Muscle layer of colon (tissue), 2 donors: ENCODE measurements around the gene PSORS1C2.

Experiments used
- H3K27ac ChIP-seq: one replicate; pipeline ENCODE4 v1.7.0; 2013; ENCODE audit warnings: low read depth, mild to moderate bottlenecking, low read length, moderate library complexity
- H3K27me3 ChIP-seq, 2 donors: one replicate each; pipeline ENCODE4 v1.7.0; 2013; ENCODE audit warnings: low read length in 2 of 2, mild to moderate bottlenecking in 2 of 2; ENCODE audit not compliant: insufficient read depth in 2 of 2, control insufficient read depth in 1 of 2
- H3K36me3 ChIP-seq: one replicate; pipeline ENCODE4 v1.7.0; 2013; ENCODE audit warnings: mild to moderate bottlenecking, low read length; ENCODE audit not compliant: insufficient read depth
- H3K4me1 ChIP-seq: one replicate; pipeline ENCODE4 v1.7.0; 2013; ENCODE audit warnings: mild to moderate bottlenecking, low read length; ENCODE audit not compliant: insufficient read depth
- H3K4me3 ChIP-seq, 2 donors: one replicate each; pipeline ENCODE4 v1.7.0; 2013; ENCODE audit warnings: low read length in 2 of 2, low read depth in 1 of 2, mild to moderate bottlenecking in 1 of 2, moderate library complexity in 1 of 2
- H3K9ac ChIP-seq: one replicate; pipeline ENCODE4 v1.7.0; 2013; ENCODE audit warnings: low read length
- H3K9me3 ChIP-seq: one replicate; pipeline ENCODE4 v1.7.0; 2013; ENCODE audit warnings: mild to moderate bottlenecking, low read length
- donor health status: abdominal sarcoma.
- donor health status: Adenocarcinoma of cecum.

PSORS1C2 gene

DNA sequence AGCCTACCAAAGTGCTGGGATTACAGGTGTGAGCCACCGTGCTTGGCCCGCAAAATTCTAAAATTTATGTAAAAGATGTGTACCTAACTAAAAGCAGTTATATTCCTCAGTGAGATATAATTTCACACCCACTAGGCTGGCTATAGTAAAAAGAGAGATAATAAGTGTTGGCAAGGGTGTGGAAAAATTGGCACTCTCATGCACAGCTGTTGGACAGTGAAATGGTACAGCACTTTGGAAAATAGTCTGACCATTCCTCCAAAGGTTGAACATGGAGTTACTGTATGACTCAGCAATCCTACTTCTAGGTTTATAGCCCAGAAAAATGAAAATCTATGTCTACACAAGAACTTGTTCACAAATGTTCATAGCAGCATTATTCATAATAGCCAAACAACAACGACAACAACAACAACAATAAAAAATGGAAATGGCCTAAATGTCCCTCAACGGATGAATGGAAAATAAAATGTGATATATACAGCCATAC lies 40.4 kb downstream of the PSORS1C2 start:
- H3K27ac ChIP-seq: no peak overlapping the region
- no peaks in the 10 kb centered on the region for H3K36me3 ChIP-seq
- no peaks in the 10 kb centered on the region for H3K4me1 ChIP-seq
- no peak overlapping the region for H3K4me3 ChIP-seq
- no peaks in the 10 kb centered on the region for H3K9me3 ChIP-seq
- H3K27me3 ChIP-seq: no peaks in the 10 kb centered on the region
- no peak overlapping the region for H3K9ac ChIP-seq

- no peak overlapping the region for H3K27ac ChIP-seq
- no peak overlapping the region for H3K4me3 ChIP-seq
- no peaks in the 10 kb centered on the region for H3K27me3 ChIP-seq
- H3K9me3 ChIP-seq: no peaks in the 10 kb centered on the region
- no peaks in the 10 kb centered on the region for H3K4me1 ChIP-seq
- H3K36me3 ChIP-seq: no peaks in the 10 kb centered on the region
- no peak overlapping the region for H3K9ac ChIP-seq
Measured at GRCh38 chr6:31096656-31097055, 42.2 kb downstream of the PSORS1C2 start.

- Histone ChIP-seq H3K27me3 (no peaks in the 10 kb centered on the region), H3K27ac (no peak overlapping the region), H3K9ac (no peak overlapping the region), H3K4me3 (no peak overlapping the region), H3K4me1 (no peaks in the 10 kb centered on the region), H3K36me3 (no peaks in the 10 kb centered on the region), H3K9me3 (no peaks in the 10 kb centered on the region)
Measured at GRCh38 chr6:31096215-31096614, 42.7 kb downstream of the PSORS1C2 start.

- Histone ChIP-seq H3K9ac (no peak overlapping the region), H3K4me3 (no peak overlapping the region), H3K36me3 (no peaks in the 10 kb centered on the region), H3K9me3 (no peaks in the 10 kb centered on the region), H3K27ac (no peak overlapping the region), H3K4me1 (no peaks in the 10 kb centered on the region), H3K27me3 (no peaks in the 10 kb centered on the region)
Measured at GRCh38 chr6:31094389-31094881, 44.4 kb downstream of the PSORS1C2 start.

DNA sequence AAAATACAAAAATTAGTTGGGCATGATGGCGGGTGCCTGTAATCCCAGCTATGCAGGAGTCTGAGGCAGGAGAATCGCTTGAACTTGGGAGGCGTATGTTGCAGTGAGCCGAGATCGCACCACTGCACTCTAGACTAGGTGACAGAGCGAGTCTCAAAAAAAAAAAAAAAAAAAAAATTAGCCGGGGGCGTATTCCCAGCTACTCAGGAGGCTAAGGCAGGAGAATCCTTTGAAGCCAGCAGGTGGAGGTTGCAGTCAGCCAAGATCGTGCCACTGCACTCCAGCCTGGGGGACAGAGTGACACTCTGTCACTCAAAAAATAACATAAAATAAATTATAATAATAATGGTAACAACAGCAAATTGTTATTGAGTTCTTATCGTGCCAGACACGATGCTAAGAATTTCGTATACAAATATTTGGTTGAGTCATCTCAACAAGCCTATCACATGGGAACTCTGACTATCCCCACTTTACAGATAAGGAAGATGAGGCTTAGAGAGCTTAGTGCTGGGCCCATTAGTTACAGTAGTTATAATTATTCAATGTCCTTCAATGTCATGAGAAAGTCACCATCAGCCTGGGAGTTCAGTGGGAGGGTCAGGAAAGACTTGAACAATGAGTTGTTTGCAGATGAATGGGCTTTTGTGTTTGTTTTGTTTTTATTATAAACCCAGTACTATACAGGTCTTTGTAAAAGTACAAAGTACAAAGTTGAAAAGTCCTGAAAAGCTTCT lies 45.9 kb downstream of the PSORS1C2 start:
- Histone ChIP-seq H3K4me3 (no peak overlapping the region), H3K9me3 (no peaks in the 10 kb centered on the region), H3K27me3 (no peaks in the 10 kb centered on the region), H3K36me3 (no peaks in the 10 kb centered on the region), H3K27ac (no peak overlapping the region), H3K9ac (no peak overlapping the region), H3K4me1 (no peaks in the 10 kb centered on the region)

- no peaks in the 10 kb centered on the region for H3K9me3 ChIP-seq
Measured at GRCh38 chr6:31092238-31092637, 46.6 kb downstream of the PSORS1C2 start.

GRCh38 chr6:31091680-31092079 lies 47.2 kb downstream of the PSORS1C2 start:
- H3K9me3 ChIP-seq: no peaks in the 10 kb centered on the region
- no peaks in the 10 kb centered on the region for H3K27me3 ChIP-seq
- no peaks in the 10 kb centered on the region for H3K36me3 ChIP-seq
- no peaks in the 10 kb centered on the region for H3K4me1 ChIP-seq
- no peak overlapping the region for H3K27ac ChIP-seq
- no peak overlapping the region for H3K4me3 ChIP-seq
- H3K9ac ChIP-seq: no peak overlapping the region

More at GRCh38 chr6:31092238-31092637, 46.6 kb downstream of the PSORS1C2 start:
- H3K27ac ChIP-seq: no peak overlapping the region
- H3K27me3 ChIP-seq: no peaks in the 10 kb centered on the region
- no peak overlapping the region for H3K9ac ChIP-seq
- no peak overlapping the region for H3K4me3 ChIP-seq
- H3K36me3 ChIP-seq: no peaks in the 10 kb centered on the region
- H3K4me1 ChIP-seq: no peaks in the 10 kb centered on the region

DNA sequence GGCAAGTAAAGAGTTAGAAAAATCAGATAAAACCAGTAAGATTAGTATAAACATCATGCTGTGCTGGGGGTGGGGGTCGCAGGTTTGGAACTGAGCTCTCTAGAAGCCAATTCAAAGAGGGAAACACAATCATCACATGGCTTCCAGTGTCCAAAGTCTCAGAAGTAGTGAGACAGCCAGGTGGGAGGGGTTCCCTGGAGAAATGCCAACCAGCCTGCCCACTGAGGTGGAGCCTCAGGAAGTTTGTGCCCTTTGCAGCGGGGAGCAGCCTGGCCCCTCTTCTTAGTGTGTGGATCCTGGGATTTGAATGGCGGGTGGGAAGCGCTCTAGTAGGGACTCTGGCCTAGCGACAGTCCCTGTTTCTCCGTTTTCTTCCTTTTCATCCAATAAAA lies 47.9 kb downstream of the PSORS1C2 start:
- Histone ChIP-seq H3K27ac (no peak overlapping the region), H3K4me3 (no peak overlapping the region), H3K36me3 (no peaks in the 10 kb centered on the region), H3K9me3 (no peaks in the 10 kb centered on the region), H3K27me3 (no peaks in the 10 kb centered on the region), H3K9ac (no peak overlapping the region), H3K4me1 (no peaks in the 10 kb centered on the region)

GRCh38 chr6:31090275-31090972 lies 48.4 kb downstream of the PSORS1C2 start:
- H3K9ac ChIP-seq: no peak overlapping the region
- H3K27me3 ChIP-seq: no peaks in the 10 kb centered on the region
- H3K4me3 ChIP-seq: no peak overlapping the region
- no peaks in the 10 kb centered on the region for H3K9me3 ChIP-seq
- no peak overlapping the region for H3K27ac ChIP-seq
- H3K36me3 ChIP-seq: no peaks in the 10 kb centered on the region
- no peaks in the 10 kb centered on the region for H3K4me1 ChIP-seq
